IPS-NIHi11 (cell line): ENCODE data around the gene DPP4.

Experiments
- DNase-seq: peaks from one replicate; pipeline ENCODE4 v3.0.0; 2012; ENCODE audit warnings: mixed read lengths, low spot score

Gene DPP4

GRCh38 chr2:162085090-162085891, 11.3 kb upstream of the DPP4 start:
- DNase-seq, result no peak

- no peak for DNase-seq
Measured at GRCh38 chr2:162084536-162084935, 10.5 kb upstream of the DPP4 start.

- DNase-seq, result no peak
Measured at GRCh38 chr2:162082681-162083080, 8.7 kb upstream of the DPP4 start.

GRCh38 chr2:162082036-162082435, 8.0 kb upstream of the DPP4 start:
- no peak for DNase-seq

- no peak for DNase-seq
Measured at GRCh38 chr2:162079514-162079913, 5.5 kb upstream of the DPP4 start.

- DNase-seq, result no peak
Measured at GRCh38 chr2:162075689-162076132, 1.7 kb upstream of the DPP4 start.

- no peak for DNase-seq
Measured at GRCh38 chr2:162074928-162075688, 1.1 kb upstream of the DPP4 start.

GRCh38 chr2:162074632-162074895, 549 bp upstream of the DPP4 start:
- no peak for DNase-seq

- DNase-seq, result peak; percentile 39
Measured at GRCh38 chr2:162072976-162073887, 783 bp downstream of the DPP4 start.

GRCh38 chr2:162072181-162072702, 1.8 kb downstream of the DPP4 start:
- no peak for DNase-seq

GRCh38 chr2:162071001-162071400, 3.0 kb downstream of the DPP4 start:
- no peak for DNase-seq

GRCh38 chr2:162070228-162070936, 3.6 kb downstream of the DPP4 start:
- no peak for DNase-seq

- DNase-seq, result no peak
Measured at GRCh38 chr2:162069267-162069903, 4.6 kb downstream of the DPP4 start.

- DNase-seq, result no peak
Measured at GRCh38 chr2:162067596-162067995, 6.4 kb downstream of the DPP4 start.

- DNase-seq, result no peak
Measured at GRCh38 chr2:162065767-162066166, 8.2 kb downstream of the DPP4 start.

GRCh38 chr2:162063899-162064298, 10.1 kb downstream of the DPP4 start:
- DNase-seq, result no peak

- no peak for DNase-seq
Measured at GRCh38 chr2:162063281-162063680, 10.7 kb downstream of the DPP4 start.

- no peak for DNase-seq
Measured at GRCh38 chr2:162062559-162062958, 11.5 kb downstream of the DPP4 start.

- no peak for DNase-seq
Measured at GRCh38 chr2:162061021-162061420, 13.0 kb downstream of the DPP4 start.

- no peak for DNase-seq
Measured at GRCh38 chr2:162060532-162060931, 13.5 kb downstream of the DPP4 start.
